ENCODE results near the gene MED23. TPM values are rescaled to one million over a fixed set of nuclear protein-coding genes. Genes with fewer than 3 reads are reported as not detected.
A peak's percentile ranks its signal among the peaks of the same experiment; 100 is the strongest.

The MED23 gene
- 39.9 TPM for polyA plus RNA-seq
- long read RNA-seq, donor 1, full-length matches to known transcripts = 1 of 1 reads
- long read RNA-seq, donor 1, partial matches to known transcripts = 0 of 1 reads
- long read RNA-seq, donor 1, other reads (novel, unspliced or antisense) = 0 of 1 reads
- long read RNA-seq, donor 2, full-length matches to known transcripts = 2 of 2 reads
- long read RNA-seq, donor 2, partial matches to known transcripts = 0 of 2 reads
- long read RNA-seq, donor 2, other reads (novel, unspliced or antisense) = 0 of 2 reads
- long read RNA-seq, donor 3, full-length matches to known transcripts = 4 of 4 reads
- long read RNA-seq, donor 3, partial matches to known transcripts = 0 of 4 reads
- long read RNA-seq, donor 3, other reads (novel, unspliced or antisense) = 0 of 4 reads
- long read RNA-seq, donor 4 = 0 reads
- long read RNA-seq, donor 5, full-length matches to known transcripts = 1 of 1 reads
- long read RNA-seq, donor 5, partial matches to known transcripts = 0 of 1 reads
- long read RNA-seq, donor 5, other reads (novel, unspliced or antisense) = 0 of 1 reads
- long read RNA-seq, donor 6, full-length matches to known transcripts = 2 of 2 reads
- long read RNA-seq, donor 6, partial matches to known transcripts = 0 of 2 reads
- long read RNA-seq, donor 6, other reads (novel, unspliced or antisense) = 0 of 2 reads
- long read RNA-seq, donor 7 = 0 reads
- long read RNA-seq, donor 8, full-length matches to known transcripts = 2 of 8 reads
- long read RNA-seq, donor 8, partial matches to known transcripts = 6 of 8 reads
- long read RNA-seq, donor 8, other reads (novel, unspliced or antisense) = 0 of 8 reads
- long read RNA-seq, donor 9, full-length matches to known transcripts = 3 of 3 reads
- long read RNA-seq, donor 9, partial matches to known transcripts = 0 of 3 reads
- long read RNA-seq, donor 9, other reads (novel, unspliced or antisense) = 0 of 3 reads
- long read RNA-seq, donor 10, full-length matches to known transcripts = 3 of 3 reads
- long read RNA-seq, donor 10, partial matches to known transcripts = 0 of 3 reads
- long read RNA-seq, donor 10, other reads (novel, unspliced or antisense) = 0 of 3 reads
- long read RNA-seq, donor 11 = 0 reads

GRCh38 chr6:131627724-131628682, at the start of gene MED23:
TSS of gene MED23 (minus strand) at chr6:131628242. CDS start at chr6:131628049, 193 bp downstream.
- Histone ChIP-seq H3K27me3 (ENCODE audit: control insufficient read depth, insufficient read depth, low read length) (no peaks in the 10 kb centered on the region), H3K4me3 (ENCODE audit: low read length) (peak within 1 kb of the TSS; percentile 92), H3K27ac (ENCODE audit: low read length) (peak within 1 kb of the TSS; percentile 90), H3K4me1 (ENCODE audit: control insufficient read depth, insufficient read depth, low read length) (peaks cover 6% of the 10 kb centered on the region), H3K9me3 (ENCODE audit: control insufficient read depth, low read depth, low read length) (no peaks in the 10 kb centered on the region), H3K36me3 (ENCODE audit: control insufficient read depth, insufficient read depth, low read length) (peaks cover 16% of the 10 kb centered on the region)
- peak; percentile 94 to 97 for DNase-seq
- WGBS (ENCODE audit: insufficient coverage, low lambda C conversion rate) = no CpG with 5 or more reads among the region's 53 CpGs

- no peak overlapping the region for H3K27ac ChIP-seq (ENCODE audit: low read length)
- H3K9me3 ChIP-seq (ENCODE audit: control insufficient read depth, low read depth, low read length) = no peaks in the 10 kb centered on the region
- no peaks in the 10 kb centered on the region for H3K27me3 ChIP-seq (ENCODE audit: control insufficient read depth, insufficient read depth, low read length)
- no peak for DNase-seq
- H3K4me3 ChIP-seq (ENCODE audit: low read length) = no peak overlapping the region
- no peaks in the 10 kb centered on the region for H3K36me3 ChIP-seq (ENCODE audit: control insufficient read depth, insufficient read depth, low read length)
- no CpG with 5 or more reads among the region's 2 CpGs for WGBS (ENCODE audit: insufficient coverage, low lambda C conversion rate)
- H3K4me1 ChIP-seq (ENCODE audit: control insufficient read depth, insufficient read depth, low read length) = no peaks in the 10 kb centered on the region
These were observed 45.1 kb upstream of the MED23 start for GRCh38 chr6:131673184-131673583.

- Histone ChIP-seq H3K4me1 (ENCODE audit: control insufficient read depth, insufficient read depth, low read length) (no peaks in the 10 kb centered on the region), H3K36me3 (ENCODE audit: control insufficient read depth, insufficient read depth, low read length) (no peaks in the 10 kb centered on the region), H3K27me3 (ENCODE audit: control insufficient read depth, insufficient read depth, low read length) (no peaks in the 10 kb centered on the region), H3K4me3 (ENCODE audit: low read length) (no peak overlapping the region), H3K27ac (ENCODE audit: low read length) (no peak overlapping the region), H3K9me3 (ENCODE audit: control insufficient read depth, low read depth, low read length) (no peaks in the 10 kb centered on the region)
- WGBS (ENCODE audit: insufficient coverage, low lambda C conversion rate) = no CpG with 5 or more reads among the region's 1 CpG
- DNase-seq = no peak
These were observed 41.8 kb upstream of the MED23 start for GRCh38 chr6:131669891-131670290.

- no CpG with 5 or more reads among the region's 2 CpGs for WGBS (ENCODE audit: insufficient coverage, low lambda C conversion rate)
- no peaks in the 10 kb centered on the region for H3K9me3 ChIP-seq (ENCODE audit: control insufficient read depth, low read depth, low read length)
- no peaks in the 10 kb centered on the region for H3K36me3 ChIP-seq (ENCODE audit: control insufficient read depth, insufficient read depth, low read length)
- DNase-seq = no peak
- H3K4me1 ChIP-seq (ENCODE audit: control insufficient read depth, insufficient read depth, low read length) = no peaks in the 10 kb centered on the region
- no peak overlapping the region for H3K4me3 ChIP-seq (ENCODE audit: low read length)
- H3K27me3 ChIP-seq (ENCODE audit: control insufficient read depth, insufficient read depth, low read length) = no peaks in the 10 kb centered on the region
- H3K27ac ChIP-seq (ENCODE audit: low read length) = no peak overlapping the region
These were observed 35.6 kb upstream of the MED23 start for GRCh38 chr6:131663578-131664165.

GRCh38 chr6:131660195-131660594, 32.2 kb upstream of the MED23 start:
- Histone ChIP-seq H3K36me3 (ENCODE audit: control insufficient read depth, insufficient read depth, low read length) (peaks cover 3% of the 10 kb centered on the region), H3K27ac (ENCODE audit: low read length) (no peak overlapping the region), H3K27me3 (ENCODE audit: control insufficient read depth, insufficient read depth, low read length) (no peaks in the 10 kb centered on the region), H3K4me3 (ENCODE audit: low read length) (no peak overlapping the region), H3K9me3 (ENCODE audit: control insufficient read depth, low read depth, low read length) (no peaks in the 10 kb centered on the region), H3K4me1 (ENCODE audit: control insufficient read depth, insufficient read depth, low read length) (no peaks in the 10 kb centered on the region)
- DNase-seq = no peak
- WGBS (ENCODE audit: insufficient coverage, low lambda C conversion rate) = no CpG with 5 or more reads among the region's 1 CpG

- H3K27ac ChIP-seq (ENCODE audit: low read length) = no peak overlapping the region
- no peaks in the 10 kb centered on the region for H3K27me3 ChIP-seq (ENCODE audit: control insufficient read depth, insufficient read depth, low read length)
- peaks cover 13% of the 10 kb centered on the region for H3K36me3 ChIP-seq (ENCODE audit: control insufficient read depth, insufficient read depth, low read length)
- no peak for DNase-seq
- no peaks in the 10 kb centered on the region for H3K9me3 ChIP-seq (ENCODE audit: control insufficient read depth, low read depth, low read length)
- WGBS (ENCODE audit: insufficient coverage, low lambda C conversion rate) = 60% methylated on average over 1 of the region's 3 CpGs
- H3K4me1 ChIP-seq (ENCODE audit: control insufficient read depth, insufficient read depth, low read length) = no peaks in the 10 kb centered on the region
- H3K4me3 ChIP-seq (ENCODE audit: low read length) = no peak overlapping the region
These were observed 30.2 kb upstream of the MED23 start for GRCh38 chr6:131658287-131658686.

GRCh38 chr6:131657630-131658111, 29.6 kb upstream of the MED23 start:
- H3K4me3 ChIP-seq (ENCODE audit: low read length) = no peak overlapping the region
- H3K4me1 ChIP-seq (ENCODE audit: control insufficient read depth, insufficient read depth, low read length) = peaks cover 2% of the 10 kb centered on the region
- no CpG with 5 or more reads among the region's 6 CpGs for WGBS (ENCODE audit: insufficient coverage, low lambda C conversion rate)
- H3K36me3 ChIP-seq (ENCODE audit: control insufficient read depth, insufficient read depth, low read length) = peaks cover 13% of the 10 kb centered on the region
- no peak overlapping the region for H3K27ac ChIP-seq (ENCODE audit: low read length)
- H3K9me3 ChIP-seq (ENCODE audit: control insufficient read depth, low read depth, low read length) = no peaks in the 10 kb centered on the region
- no peaks in the 10 kb centered on the region for H3K27me3 ChIP-seq (ENCODE audit: control insufficient read depth, insufficient read depth, low read length)
- no peak for DNase-seq

- DNase-seq = no peak
- Histone ChIP-seq H3K4me1 (ENCODE audit: control insufficient read depth, insufficient read depth, low read length) (peaks cover 4% of the 10 kb centered on the region), H3K36me3 (ENCODE audit: control insufficient read depth, insufficient read depth, low read length) (peaks cover 13% of the 10 kb centered on the region), H3K27me3 (ENCODE audit: control insufficient read depth, insufficient read depth, low read length) (no peaks in the 10 kb centered on the region), H3K4me3 (ENCODE audit: low read length) (no peak overlapping the region), H3K27ac (ENCODE audit: low read length) (no peak overlapping the region), H3K9me3 (ENCODE audit: control insufficient read depth, low read depth, low read length) (no peaks in the 10 kb centered on the region)
- WGBS (ENCODE audit: insufficient coverage, low lambda C conversion rate) = 80% methylated on average over 1 of the region's 2 CpGs
These were observed 29.2 kb upstream of the MED23 start for GRCh38 chr6:131657222-131657621.

GRCh38 chr6:131656667-131657066, 28.6 kb upstream of the MED23 start:
- no peaks in the 10 kb centered on the region for H3K9me3 ChIP-seq (ENCODE audit: control insufficient read depth, low read depth, low read length)
- no peak for DNase-seq
- no peak overlapping the region for H3K27ac ChIP-seq (ENCODE audit: low read length)
- peaks cover 13% of the 10 kb centered on the region for H3K36me3 ChIP-seq (ENCODE audit: control insufficient read depth, insufficient read depth, low read length)
- no peaks in the 10 kb centered on the region for H3K27me3 ChIP-seq (ENCODE audit: control insufficient read depth, insufficient read depth, low read length)
- H3K4me1 ChIP-seq (ENCODE audit: control insufficient read depth, insufficient read depth, low read length) = peaks cover 8% of the 10 kb centered on the region
- no CpG with 5 or more reads among the region's 3 CpGs for WGBS (ENCODE audit: insufficient coverage, low lambda C conversion rate)
- no peak overlapping the region for H3K4me3 ChIP-seq (ENCODE audit: low read length)

Measured in large intestine (tissue), 12 donors.